Measurements from ENCODE around the gene PAF1. TPM values are rescaled to one million over a fixed set of nuclear protein-coding genes. Genes with fewer than 3 reads are reported as not detected.

The PAF1 gene
- total RNA-seq, 1 experiment from 2014 or later: 59.0 TPM

GRCh38 chr19:39365531-39365930 lies 25.4 kb downstream of the PAF1 start:
- no peak for DNase-seq
- Histone ChIP-seq H3K4me1 (no peaks in the 10 kb centered on the region), H3K4me3 (ENCODE audit: low read depth, low read length) (no peak overlapping the region), H3K27me3 (replicated peaks; ENCODE audit: control insufficient read depth, insufficient read depth, low read length) (no peaks in the 10 kb centered on the region), H3K36me3 (ENCODE audit: control insufficient read depth, insufficient read depth, low read length) (peaks cover 10% of the 10 kb centered on the region), H3K9me3 (no peaks in the 10 kb centered on the region)
- Mint-ChIP-seq H3K9me3 (ENCODE audit: unreplicated experiment) (no peaks in the 10 kb centered on the region), H3K36me3 (ENCODE audit: insufficient read depth, unreplicated experiment) (peaks cover 39% of the 10 kb centered on the region), H3K27me3 (ENCODE audit: insufficient read depth, unreplicated experiment) (no peaks in the 10 kb centered on the region), H3K4me3 (ENCODE audit: unreplicated experiment) (no peak overlapping the region), H3K4me1 (ENCODE audit: low read depth, unreplicated experiment) (no peaks in the 10 kb centered on the region), H3K27ac (ENCODE audit: unreplicated experiment) (no peak overlapping the region)
- BruUV-seq (replicated peaks): no TSS peak
- intact Hi-C loops (cut with micrococcal nuclease; ENCODE audit: unreplicated experiment): no loop called here
- TF ChIP-seq CTCF (IDR thresholded peaks at IDR 0.05; ENCODE audit: insufficient read depth in 1 of 2, low read depth in 1 of 2, low read length in 1 of 2, severe bottlenecking in 1 of 2, unreplicated experiment in 1 of 2): no peak
- CTCF ChIA-PET: no interaction called here
- POLR2A ChIA-PET: interaction anchor here (0.7 kb wide), 1 partner anchor 56 kb away, joined by 6 read pairs; no protein-coding TSS in a partner anchor

GRCh38 chr19:39363901-39364457 lies 26.9 kb downstream of the PAF1 start:
- BruUV-seq (replicated peaks): no TSS peak
- Mint-ChIP-seq H3K27me3 (ENCODE audit: insufficient read depth, unreplicated experiment) (no peaks in the 10 kb centered on the region), H3K9me3 (ENCODE audit: unreplicated experiment) (no peaks in the 10 kb centered on the region), H3K4me3 (ENCODE audit: unreplicated experiment) (no peak overlapping the region), H3K27ac (ENCODE audit: unreplicated experiment) (no peak overlapping the region), H3K36me3 (ENCODE audit: insufficient read depth, unreplicated experiment) (peaks cover 39% of the 10 kb centered on the region), H3K4me1 (ENCODE audit: low read depth, unreplicated experiment) (no peaks in the 10 kb centered on the region)
- Histone ChIP-seq H3K4me3 (ENCODE audit: low read depth, low read length) (no peak overlapping the region), H3K9me3 (no peaks in the 10 kb centered on the region), H3K4me1 (no peaks in the 10 kb centered on the region), H3K27me3 (replicated peaks; ENCODE audit: control insufficient read depth, insufficient read depth, low read length) (no peaks in the 10 kb centered on the region), H3K36me3 (ENCODE audit: control insufficient read depth, insufficient read depth, low read length) (peaks cover 7% of the 10 kb centered on the region)
- CTCF ChIA-PET: interaction anchor here (0.5 kb wide), 1 partner anchor 33 kb away, joined by 3 read pairs; no protein-coding TSS in a partner anchor
- no peak for TF ChIP-seq CTCF (IDR thresholded peaks at IDR 0.05; ENCODE audit: insufficient read depth in 1 of 2, low read depth in 1 of 2, low read length in 1 of 2, severe bottlenecking in 1 of 2, unreplicated experiment in 1 of 2)
- intact Hi-C loops (cut with micrococcal nuclease; ENCODE audit: unreplicated experiment): no loop called here
- POLR2A ChIA-PET: no interaction called here
- DNase-seq: no peak

- ChIA-PET CTCF (no interaction called here), POLR2A (no interaction called here)
- Mint-ChIP-seq H3K27ac (ENCODE audit: unreplicated experiment) (no peak overlapping the region), H3K9me3 (ENCODE audit: unreplicated experiment) (no peaks in the 10 kb centered on the region), H3K4me1 (ENCODE audit: low read depth, unreplicated experiment) (no peaks in the 10 kb centered on the region), H3K27me3 (ENCODE audit: insufficient read depth, unreplicated experiment) (no peaks in the 10 kb centered on the region), H3K4me3 (ENCODE audit: unreplicated experiment) (no peak overlapping the region), H3K36me3 (ENCODE audit: insufficient read depth, unreplicated experiment) (peaks cover 39% of the 10 kb centered on the region)
- no peak for TF ChIP-seq CTCF (IDR thresholded peaks at IDR 0.05; ENCODE audit: insufficient read depth in 1 of 2, low read depth in 1 of 2, low read length in 1 of 2, severe bottlenecking in 1 of 2, unreplicated experiment in 1 of 2)
- BruUV-seq (replicated peaks): no TSS peak
- no peak overlapping the region for H3K4me3 ChIP-seq (ENCODE audit: low read depth, low read length)
- no peak for DNase-seq
- no peaks in the 10 kb centered on the region for H3K27me3 ChIP-seq (replicated peaks; ENCODE audit: control insufficient read depth, insufficient read depth, low read length)
- H3K9me3 ChIP-seq: no peaks in the 10 kb centered on the region
- H3K4me1 ChIP-seq: no peaks in the 10 kb centered on the region
- intact Hi-C loops (cut with micrococcal nuclease; ENCODE audit: unreplicated experiment): no loop called here
- H3K36me3 ChIP-seq (ENCODE audit: control insufficient read depth, insufficient read depth, low read length): peaks cover 7% of the 10 kb centered on the region
Observed at GRCh38 chr19:39362682-39363657, 27.9 kb downstream of the PAF1 start.
